NCI-H1694 treated with DMSO at 0.1 percent for 48 hours (cell line): ENCODE data around the gene HUS1B.

Experiments used
- DNase-seq: peaks from one replicate; lab custom pipeline; 2025; lab: John Stamatoyannopoulos, UW

The HUS1B gene

GRCh38 chr6:621931-622330 is 35.0 kb downstream of the HUS1B start:
- no peak for DNase-seq

GRCh38 chr6:620950-621349 is 36.0 kb downstream of the HUS1B start:
- no peak for DNase-seq

DNA sequence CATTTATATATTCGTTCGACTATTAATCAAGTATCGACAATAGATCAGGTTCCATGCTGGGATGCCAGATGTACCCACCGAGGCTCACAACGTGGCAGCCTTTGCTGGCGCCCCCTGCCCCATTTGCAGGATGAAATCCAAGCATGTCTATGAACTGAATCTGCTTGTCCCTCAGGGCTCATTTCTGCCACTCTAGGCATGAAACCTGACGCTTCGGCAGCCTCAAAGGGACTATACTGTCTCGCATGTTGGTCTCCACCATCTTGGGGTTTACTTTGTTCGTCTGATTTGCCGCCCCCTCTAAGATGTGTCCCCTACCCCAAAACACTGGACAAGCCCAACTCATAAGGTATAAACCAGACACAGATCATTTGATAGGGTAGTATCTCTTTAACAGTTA is 36.7 kb downstream of the HUS1B start:
- no peak for DNase-seq

DNA sequence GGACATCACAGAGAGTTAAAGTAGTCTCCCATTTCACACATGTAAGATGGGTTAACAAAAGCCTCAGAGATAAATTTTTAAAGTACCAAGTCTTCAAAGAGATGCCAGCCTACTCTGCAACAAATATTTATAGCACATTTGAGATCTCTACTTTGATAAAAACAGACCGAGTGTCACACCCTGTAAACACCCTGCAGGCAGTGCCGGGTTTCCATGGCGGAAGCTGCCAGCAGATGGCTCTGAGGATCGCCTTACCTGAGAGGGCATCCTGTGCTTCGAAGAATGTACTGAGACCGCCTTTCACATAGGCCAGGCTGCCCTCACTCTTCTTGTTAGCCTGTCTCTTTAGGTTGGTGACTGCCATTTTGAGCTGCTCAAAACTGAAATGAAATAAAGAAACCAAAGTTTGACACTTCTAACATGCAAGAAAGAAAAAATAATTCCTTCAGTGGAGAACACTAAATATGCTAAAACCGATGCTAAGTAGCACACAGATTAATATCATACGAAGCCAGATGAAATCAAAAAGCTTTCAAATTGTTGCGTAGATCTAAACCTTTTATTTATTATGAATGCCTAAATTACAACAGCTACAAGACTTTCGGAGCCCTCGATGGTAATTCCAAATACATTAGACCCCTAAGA is 39.3 kb downstream of the HUS1B start:
- DNase-seq = no peak

DNA sequence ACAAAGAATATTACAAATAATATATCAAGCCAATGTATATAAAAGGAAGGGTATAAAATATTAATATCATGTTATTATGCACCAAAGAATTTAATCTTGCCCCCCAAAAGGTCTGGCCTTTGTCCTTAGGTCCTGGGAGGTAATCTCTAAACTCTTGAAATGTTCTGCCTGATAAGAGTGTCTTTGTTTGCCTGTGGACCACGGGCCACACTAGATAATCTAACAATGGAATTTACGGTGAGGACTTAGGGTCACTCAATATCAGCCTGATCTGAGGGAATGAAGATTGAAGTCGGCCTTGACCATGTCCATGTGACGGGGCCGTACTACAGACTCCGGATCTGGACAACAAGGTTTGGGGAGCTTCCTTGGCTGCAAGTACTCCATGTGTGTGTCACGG is 42.9 kb downstream of the HUS1B start:
- no peak for DNase-seq

DNA sequence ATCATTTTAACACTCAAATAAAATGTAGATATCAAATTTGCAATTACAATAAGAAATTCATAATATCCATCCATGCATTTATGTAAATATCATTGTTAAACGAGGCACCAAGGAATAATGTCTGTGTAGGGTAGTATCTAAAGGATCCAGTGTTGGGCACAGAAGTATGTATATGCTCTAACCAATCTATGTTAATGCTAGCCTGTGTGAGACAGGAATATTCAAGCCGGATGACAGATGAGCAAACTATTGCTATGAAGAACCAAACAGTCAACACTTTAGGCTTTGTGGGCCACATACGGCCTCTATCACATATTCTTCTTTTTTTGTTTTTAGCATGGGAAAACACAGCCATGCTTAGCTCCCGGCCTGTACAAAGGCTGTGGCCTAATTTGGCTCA is 45.0 kb downstream of the HUS1B start:
- no peak for DNase-seq

- no peak for DNase-seq
Measured at GRCh38 chr6:610882-611281, 46.0 kb downstream of the HUS1B start.

GRCh38 chr6:609905-610304 is 47.0 kb downstream of the HUS1B start:
- DNase-seq = no peak

DNA sequence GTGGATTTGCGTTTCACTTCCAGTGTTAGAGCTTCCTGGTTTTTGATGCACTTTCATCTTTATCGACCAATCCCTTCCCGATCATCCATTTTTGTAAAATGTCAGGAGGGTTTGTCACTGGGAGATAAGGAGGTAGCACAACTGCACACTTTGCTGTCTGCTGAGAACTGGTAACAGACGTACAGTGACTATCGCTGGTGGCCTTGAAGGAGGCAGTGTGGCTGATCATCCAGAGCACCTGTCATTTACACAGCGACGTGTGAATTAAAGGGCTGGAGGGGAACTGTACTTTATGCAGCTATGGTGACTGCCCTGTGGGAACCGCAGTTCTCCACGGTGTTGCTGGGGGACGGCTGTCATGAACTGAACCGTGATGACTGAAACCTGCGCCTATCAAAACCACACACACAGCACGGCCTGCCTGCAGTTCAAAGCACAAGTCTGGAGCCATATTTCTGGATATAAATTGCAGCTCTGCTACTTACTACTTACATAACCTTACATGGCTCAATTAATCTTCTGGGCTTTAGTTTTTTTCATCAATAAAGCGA is 50.0 kb downstream of the HUS1B start:
- no peak for DNase-seq
